Fibroblast of lung (primary cell): Measurements from ENCODE around the gene CHST3. TPM values are rescaled to one million over a fixed set of nuclear protein-coding genes. Genes with fewer than 3 reads are reported as not detected.

Experiments used
- DNase-seq, 2 donors: peaks; one replicate each; pipeline versions ENCODE4 v3.0.0 to v3.0.0-alpha.2; 2010; ENCODE audit warnings: low read depth in 2 of 2
- H2AFZ ChIP-seq: 2 replicates; pipeline ENCODE4 v1.5.1; 2012; ENCODE audit warnings: low read length, control low read depth, inconsistent platforms
- H3K27ac ChIP-seq: 2 replicates; pipeline ENCODE4 v1.5.1; 2011; ENCODE audit warnings: low read length, control low read depth; ENCODE audit not compliant: insufficient read depth
- H3K27me3 ChIP-seq: 2 replicates; pipeline ENCODE4 v1.5.1; 2011; ENCODE audit warnings: mild to moderate bottlenecking, low read length; ENCODE audit not compliant: control insufficient read depth, insufficient read depth
- H3K36me3 ChIP-seq: 2 replicates; pipeline ENCODE4 v1.5.1; 2011; ENCODE audit warnings: low read length; ENCODE audit not compliant: control insufficient read depth, insufficient read depth
- H3K4me1 ChIP-seq: 2 replicates; pipeline ENCODE4 v1.5.1; 2011; ENCODE audit warnings: low read length; ENCODE audit not compliant: control insufficient read depth, insufficient read depth; ENCODE audit errors: extremely low read depth
- H3K4me2 ChIP-seq: 2 replicates; pipeline ENCODE4 v1.5.1; 2011; ENCODE audit warnings: low read length, control low read depth; ENCODE audit not compliant: insufficient read depth; ENCODE audit errors: extremely low read depth
- H3K4me3 ChIP-seq, 4 experiments: fragments of 200-600 bp in 1 of 4; sonication (generic) in 1 of 4; replicated peaks in 1 of 4; 2 replicates each; pipeline ENCODE4 v1.5.1; 2011 to 2016; ENCODE audit warnings: low read length in 4 of 4, low read depth in 3 of 4, mild to moderate bottlenecking in 3 of 4, control low read depth in 2 of 4, inconsistent platforms in 1 of 4, mixed read lengths in 1 of 4; ENCODE audit not compliant: insufficient read depth in 1 of 4; ENCODE audit errors: control extremely low read depth in 1 of 4
- H3K79me2 ChIP-seq: 2 replicates; pipeline ENCODE4 v1.5.1; 2012; ENCODE audit warnings: mild to moderate bottlenecking, low read length, inconsistent platforms; ENCODE audit not compliant: control insufficient read depth, insufficient read depth
- H3K9ac ChIP-seq: 2 replicates; pipeline ENCODE4 v1.5.1; 2011; ENCODE audit warnings: mild to moderate bottlenecking, low read length, control low read depth; ENCODE audit not compliant: insufficient read depth
- H3K9me3 ChIP-seq: 2 replicates; pipeline ENCODE4 v1.5.1; 2012; ENCODE audit warnings: low read depth, low read length; ENCODE audit not compliant: control insufficient read depth, insufficient read depth
- H4K20me1 ChIP-seq: 2 replicates; pipeline ENCODE4 v1.5.1; 2011; ENCODE audit warnings: low read length; ENCODE audit not compliant: control insufficient read depth, insufficient read depth; ENCODE audit errors: extremely low read depth
- EZH2 ChIP-seq: IDR thresholded peaks from 2 replicates; pipeline ENCODE4 v1.5.1; 2012; ENCODE audit warnings: low read length, control low read depth, mild to moderate bottlenecking; ENCODE audit errors: missing control alignments
- polyA plus RNA-seq, 2 donors: library from polyadenylated mRNA; depleted of rRNA in 1 of 2; stranded (reverse) in 1 of 2; unstranded in 1 of 2; fragments of >200 nt; gene quantifications; 2 replicates each; pipeline ENCODE4 v1.2.1, GENCODE V29; 2011 to 2012; ENCODE audit warnings: missing spikeins in 1 of 2
- total RNA-seq: library from RNA; depleted of rRNA; stranded (reverse); fragments of >200 nt; gene quantifications from 2 replicates; pipeline ENCODE4 v1.2.1, GENCODE V29; 2014
- TF ChIP-seq, protein P1 (sequence below), 2 donors: IDR thresholded peaks in 1 of 2; conservative IDR thresholded peaks in 1 of 2; 1 replicate in 1 of 2; 2 replicates in 1 of 2; pipeline ENCODE4 v1.5.1; 2011 to 2012; ENCODE audit warnings: low read length in 2 of 2, control low read depth in 1 of 2, inconsistent platforms in 1 of 2, low read depth in 1 of 2, mild to moderate bottlenecking in 1 of 2

Gene CHST3
- total and polyA plus RNA-seq, 2 donors (not counting 1 experiment from before 2014, with no cell fraction given) = 9.1 to 29.9 TPM

- H4K20me1 ChIP-seq = no peaks in the 10 kb centered on the region
- H3K79me2 ChIP-seq = no peaks in the 10 kb centered on the region
- no peak overlapping the region for H3K4me2 ChIP-seq
- H3K27me3 ChIP-seq = no peaks in the 10 kb centered on the region
- no peak for TF ChIP-seq EZH2
- TF ChIP-seq, protein P1, sequence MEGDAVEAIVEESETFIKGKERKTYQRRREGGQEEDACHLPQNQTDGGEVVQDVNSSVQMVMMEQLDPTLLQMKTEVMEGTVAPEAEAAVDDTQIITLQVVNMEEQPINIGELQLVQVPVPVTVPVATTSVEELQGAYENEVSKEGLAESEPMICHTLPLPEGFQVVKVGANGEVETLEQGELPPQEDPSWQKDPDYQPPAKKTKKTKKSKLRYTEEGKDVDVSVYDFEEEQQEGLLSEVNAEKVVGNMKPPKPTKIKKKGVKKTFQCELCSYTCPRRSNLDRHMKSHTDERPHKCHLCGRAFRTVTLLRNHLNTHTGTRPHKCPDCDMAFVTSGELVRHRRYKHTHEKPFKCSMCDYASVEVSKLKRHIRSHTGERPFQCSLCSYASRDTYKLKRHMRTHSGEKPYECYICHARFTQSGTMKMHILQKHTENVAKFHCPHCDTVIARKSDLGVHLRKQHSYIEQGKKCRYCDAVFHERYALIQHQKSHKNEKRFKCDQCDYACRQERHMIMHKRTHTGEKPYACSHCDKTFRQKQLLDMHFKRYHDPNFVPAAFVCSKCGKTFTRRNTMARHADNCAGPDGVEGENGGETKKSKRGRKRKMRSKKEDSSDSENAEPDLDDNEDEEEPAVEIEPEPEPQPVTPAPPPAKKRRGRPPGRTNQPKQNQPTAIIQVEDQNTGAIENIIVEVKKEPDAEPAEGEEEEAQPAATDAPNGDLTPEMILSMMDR (conservative IDR thresholded peaks at IDR 0.05 in 1 of 2, IDR thresholded peaks at IDR 0.05 in 1 of 2; ENCODE audit: low read depth in 1 of 2, low read length in 2 of 2) = peak in 1 of 2 donors; percentile 42
- H3K4me3 ChIP-seq = no peak overlapping the region
- no peak overlapping the region for H3K27ac ChIP-seq
- peak overlapping the region; percentile 23 for H2AFZ ChIP-seq
- H3K4me1 ChIP-seq = peaks cover under 1% of the 10 kb centered on the region
- no peaks in the 10 kb centered on the region for H3K36me3 ChIP-seq
- no peak overlapping the region for H3K9ac ChIP-seq
- DNase-seq = peak; percentile 31 to 49
- no peaks in the 10 kb centered on the region for H3K9me3 ChIP-seq
These were observed 80.3 kb downstream of the CHST3 start for GRCh38 chr10:72044417-72045041.

DNA sequence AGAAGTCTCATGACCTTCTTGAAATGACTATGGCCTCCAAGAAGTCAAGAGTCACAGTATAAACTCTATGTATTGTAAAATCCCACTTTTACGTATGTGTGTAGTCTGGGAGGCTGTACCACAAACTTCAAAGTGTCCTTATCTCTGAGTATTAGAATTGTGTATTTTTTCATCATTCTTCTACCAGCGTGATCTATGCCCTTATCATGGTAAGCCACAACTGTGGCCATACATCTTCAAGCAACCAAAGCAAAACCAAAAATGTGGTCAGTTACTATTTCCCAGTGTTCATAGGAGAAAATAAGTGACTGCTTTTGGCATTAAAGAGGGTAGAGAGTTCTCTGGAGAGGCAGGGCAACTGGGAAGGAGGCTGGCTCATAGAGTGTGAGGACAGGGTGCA is 81.4 kb downstream of the CHST3 start:
- Histone ChIP-seq H3K4me2 (no peak overlapping the region), H3K27me3 (peaks cover 2% of the 10 kb centered on the region), H3K9me3 (no peaks in the 10 kb centered on the region), H3K4me3 (no peak overlapping the region), H3K4me1 (no peaks in the 10 kb centered on the region), H3K79me2 (no peaks in the 10 kb centered on the region), H3K27ac (no peak overlapping the region), H3K9ac (no peak overlapping the region), H3K36me3 (no peaks in the 10 kb centered on the region), H4K20me1 (no peaks in the 10 kb centered on the region), H2AFZ (no peak overlapping the region)
- no peak for TF ChIP-seq EZH2
- TF ChIP-seq, protein P1 (conservative IDR thresholded peaks at IDR 0.05 in 1 of 2, IDR thresholded peaks at IDR 0.05 in 1 of 2; ENCODE audit: low read depth in 1 of 2, low read length in 2 of 2) = no peak
- peak; percentile 24 to 74 for DNase-seq

DNA sequence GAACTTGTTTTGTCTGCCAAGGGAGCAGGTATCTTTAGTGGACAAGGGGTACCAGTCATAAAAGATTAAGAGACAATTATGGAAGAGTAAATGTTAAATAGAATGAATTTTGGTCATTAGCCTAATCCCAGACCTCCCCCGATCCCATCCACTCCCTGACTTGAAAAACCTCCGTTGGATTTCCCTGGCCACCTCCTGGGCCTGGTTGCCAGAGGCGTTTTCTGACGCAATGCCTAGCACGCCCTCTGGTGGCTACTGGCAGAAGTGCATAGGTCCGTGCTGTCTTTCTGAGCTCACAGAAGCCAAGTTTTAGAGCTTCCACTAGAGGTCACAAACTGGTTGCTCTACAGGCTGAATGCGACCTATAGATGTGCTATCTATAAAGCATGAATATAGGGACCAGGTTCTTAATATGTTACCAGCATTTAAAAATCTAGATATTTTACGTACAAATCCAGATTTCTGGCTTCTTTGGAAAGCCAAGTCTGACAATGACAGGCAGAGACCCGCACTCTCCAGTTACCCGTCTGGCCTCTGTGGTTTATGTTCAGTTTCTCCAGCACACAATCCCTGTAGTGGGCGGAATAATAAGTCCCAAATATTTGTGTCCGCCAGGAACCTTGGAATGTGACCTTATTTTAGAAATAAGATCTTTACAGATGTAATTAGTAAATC is 84.4 kb downstream of the CHST3 start:
- Histone ChIP-seq H3K79me2 (no peaks in the 10 kb centered on the region), H2AFZ (no peak overlapping the region), H3K36me3 (no peaks in the 10 kb centered on the region), H4K20me1 (no peaks in the 10 kb centered on the region), H3K27ac (no peak overlapping the region), H3K9ac (no peak overlapping the region), H3K4me3 (no peak overlapping the region), H3K4me2 (no peak overlapping the region), H3K27me3 (peaks cover 6% of the 10 kb centered on the region), H3K4me1 (no peaks in the 10 kb centered on the region), H3K9me3 (no peaks in the 10 kb centered on the region)
- DNase-seq = peak; percentile 75 to 96
- TF ChIP-seq EZH2 = no peak
- TF ChIP-seq, protein P1 (conservative IDR thresholded peaks at IDR 0.05 in 1 of 2, IDR thresholded peaks at IDR 0.05 in 1 of 2; ENCODE audit: low read depth in 1 of 2, low read length in 2 of 2) = peak; percentile 99 to 100
